Skeletal muscle cell (primary cell): ENCODE results near the gene EHBP1.

Experiments
- DNase-seq: peaks from one replicate; pipeline ENCODE4 v3.0.0-alpha.2; 2010; ENCODE audit warnings: low read depth
- H3K4me3 ChIP-seq: 2 replicates; pipeline ENCODE4 v1.5.1; 2011; ENCODE audit warnings: low read depth, mild to moderate bottlenecking, control low read depth, low read length, moderate library complexity

EHBP1 gene

GRCh38 chr2:62920070-62920469 is 214.6 kb downstream of the EHBP1 start:
- no peak for DNase-seq

GRCh38 chr2:62923242-62923641 is 217.7 kb downstream of the EHBP1 start:
- no peak overlapping the region for H3K4me3 ChIP-seq
- no peak for DNase-seq

More at GRCh38 chr2:62920070-62920469, 214.6 kb downstream of the EHBP1 start:
- no peak overlapping the region for H3K4me3 ChIP-seq

DNA sequence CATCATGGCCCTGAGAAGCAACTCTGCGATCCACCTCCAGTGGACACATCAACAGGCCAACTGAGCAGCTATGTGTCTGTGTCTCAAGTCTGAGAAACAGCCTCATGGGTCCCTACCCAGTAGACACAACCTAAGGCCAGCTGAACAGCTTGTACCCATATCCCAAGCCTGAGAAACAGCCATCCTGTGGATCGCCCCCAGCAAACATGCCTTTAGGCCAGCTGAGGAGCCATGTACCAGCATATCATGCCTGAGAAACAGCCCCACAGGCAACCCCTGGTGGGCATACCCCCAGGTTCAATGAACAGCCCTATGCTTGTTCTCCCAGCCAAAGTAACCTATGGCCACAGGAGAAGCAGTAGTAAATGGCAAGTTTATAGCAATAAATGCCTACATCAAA is 218.4 kb downstream of the EHBP1 start:
- no peak for DNase-seq
- no peak overlapping the region for H3K4me3 ChIP-seq

DNA sequence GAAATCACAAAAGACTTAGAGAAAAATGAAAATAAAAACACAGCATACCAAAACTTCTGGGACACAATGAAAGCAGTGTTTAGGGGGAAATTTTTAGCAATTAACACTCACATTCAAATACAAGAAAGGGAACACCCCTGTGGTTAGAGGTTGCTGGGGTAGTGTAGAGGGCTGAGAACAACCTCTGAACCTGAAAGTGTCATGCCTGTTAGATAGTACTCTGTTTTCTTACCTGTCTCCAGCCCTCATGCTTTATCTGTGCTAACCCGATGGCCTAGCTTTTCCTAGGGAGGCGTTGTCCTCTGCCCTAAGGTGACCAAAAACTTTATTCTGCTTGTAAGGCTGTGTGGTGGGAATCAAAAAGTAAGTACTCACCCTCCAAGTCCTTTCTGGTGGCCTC is 222.5 kb downstream of the EHBP1 start:
- no peak for DNase-seq
- H3K4me3 ChIP-seq: no peak overlapping the region

GRCh38 chr2:62931536-62931935 is 226.0 kb downstream of the EHBP1 start:
- no peak for DNase-seq
- H3K4me3 ChIP-seq: no peak overlapping the region

GRCh38 chr2:62933398-62933917 is 227.9 kb downstream of the EHBP1 start:
- no peak overlapping the region for H3K4me3 ChIP-seq
- no peak for DNase-seq

GRCh38 chr2:62934517-62934916 is 229.0 kb downstream of the EHBP1 start:
- no peak overlapping the region for H3K4me3 ChIP-seq
- peak; percentile 68 for DNase-seq

- no peak for DNase-seq
- no peak overlapping the region for H3K4me3 ChIP-seq
These were observed 232.6 kb downstream of the EHBP1 start for GRCh38 chr2:62938126-62938525.

DNA sequence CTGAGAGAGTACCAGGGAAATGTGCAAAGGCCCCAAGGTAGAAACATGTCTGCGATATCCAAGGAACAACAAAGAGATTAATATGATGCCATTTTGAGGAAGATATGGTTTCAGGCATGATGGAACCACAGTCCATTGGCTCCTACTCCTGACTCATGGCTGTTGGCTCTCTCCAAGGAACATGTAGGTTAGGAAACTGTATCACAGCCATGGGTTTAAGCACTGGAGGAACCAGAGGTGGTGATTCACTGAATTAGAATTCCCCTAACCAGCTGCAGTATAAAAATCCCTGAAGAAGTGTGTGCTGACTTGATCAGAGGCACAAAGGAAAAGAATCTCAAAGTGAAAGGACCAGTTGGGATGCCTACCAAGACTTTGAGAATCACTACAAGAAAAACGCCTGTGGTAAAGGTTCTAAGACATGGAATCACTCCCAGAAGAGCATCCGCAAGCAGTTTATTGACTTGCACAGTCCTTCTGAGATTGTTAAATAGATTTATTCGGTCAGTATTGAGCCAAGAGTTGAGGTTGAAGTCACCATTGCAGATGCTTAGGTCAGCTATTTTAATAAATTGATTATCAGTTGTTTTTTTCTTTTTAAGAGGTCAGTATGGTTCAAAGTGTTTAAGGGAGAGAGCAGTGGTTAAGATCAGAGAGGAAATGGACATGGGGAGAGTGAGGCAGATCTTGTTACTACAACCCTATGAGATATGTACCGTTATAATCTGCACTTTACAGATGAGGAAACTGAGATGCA is 234.4 kb downstream of the EHBP1 start:
- no peak overlapping the region for H3K4me3 ChIP-seq
- DNase-seq: peak; percentile 53

- DNase-seq: no peak
- H3K4me3 ChIP-seq: no peak overlapping the region
These were observed 235.2 kb downstream of the EHBP1 start for GRCh38 chr2:62940697-62941096.

DNA sequence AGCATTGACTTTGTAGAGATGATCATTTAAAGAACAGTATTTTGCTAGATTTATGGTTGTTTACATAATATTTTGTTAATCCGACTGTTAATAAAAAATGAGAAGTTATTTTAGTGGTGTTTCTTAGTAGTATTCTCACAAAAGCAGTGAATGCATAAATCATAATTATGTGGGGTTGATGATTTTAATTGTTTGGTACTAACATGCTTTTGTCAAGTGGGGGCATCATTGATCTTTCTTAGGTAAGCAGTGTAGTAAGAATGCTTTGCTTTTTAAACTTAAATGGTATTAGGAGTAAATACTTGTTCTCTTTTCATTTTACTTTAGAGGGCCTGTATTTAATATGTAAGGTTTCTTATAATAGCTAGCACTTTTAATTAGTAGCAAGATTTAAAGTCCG is 235.9 kb downstream of the EHBP1 start:
- H3K4me3 ChIP-seq: no peak overlapping the region
- DNase-seq: no peak

- no peak overlapping the region for H3K4me3 ChIP-seq
- no peak for DNase-seq
These were observed 238.8 kb downstream of the EHBP1 start for GRCh38 chr2:62944362-62944761.

DNA sequence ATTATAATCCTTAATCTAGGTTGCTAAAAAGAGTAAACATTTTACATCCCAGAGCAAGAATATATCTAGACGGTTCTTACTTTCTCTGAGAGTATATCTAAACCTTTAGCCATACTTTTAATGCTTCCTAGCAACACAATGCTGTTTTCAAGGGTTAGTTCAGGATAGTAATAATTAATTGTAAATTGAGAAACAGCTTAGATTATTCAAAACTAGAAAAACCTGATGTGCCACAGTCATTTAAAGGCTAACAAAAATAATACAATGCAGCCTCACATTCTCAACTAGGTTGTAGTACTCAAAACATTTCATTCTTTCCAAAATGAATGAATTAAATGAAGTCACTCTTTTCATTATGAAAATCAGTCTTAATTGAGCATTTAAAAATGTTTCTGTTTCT is 241.9 kb downstream of the EHBP1 start:
- no peak for DNase-seq
- H3K4me3 ChIP-seq: no peak overlapping the region

GRCh38 chr2:62956651-62957050 is 251.1 kb downstream of the EHBP1 start:
- no peak for DNase-seq
- no peak overlapping the region for H3K4me3 ChIP-seq

DNA sequence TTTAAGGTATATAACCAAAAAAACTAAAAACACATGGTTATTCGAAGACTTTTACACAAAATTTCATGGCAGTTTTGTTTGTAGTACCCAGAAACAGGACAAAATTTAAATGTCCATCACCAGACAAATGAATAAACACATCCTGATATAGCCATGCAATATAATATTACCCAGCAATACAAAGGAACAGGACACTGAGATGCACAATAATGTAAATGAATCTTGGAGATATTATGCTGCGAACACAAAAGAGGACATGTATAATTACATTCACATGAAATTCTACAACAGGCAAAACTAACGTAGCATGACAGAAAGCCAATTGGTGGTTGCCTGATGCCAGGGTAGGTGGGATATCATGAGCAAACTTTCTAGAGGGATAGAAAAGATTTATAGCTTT is 252.7 kb downstream of the EHBP1 start:
- no peak for DNase-seq
- H3K4me3 ChIP-seq: no peak overlapping the region

DNA sequence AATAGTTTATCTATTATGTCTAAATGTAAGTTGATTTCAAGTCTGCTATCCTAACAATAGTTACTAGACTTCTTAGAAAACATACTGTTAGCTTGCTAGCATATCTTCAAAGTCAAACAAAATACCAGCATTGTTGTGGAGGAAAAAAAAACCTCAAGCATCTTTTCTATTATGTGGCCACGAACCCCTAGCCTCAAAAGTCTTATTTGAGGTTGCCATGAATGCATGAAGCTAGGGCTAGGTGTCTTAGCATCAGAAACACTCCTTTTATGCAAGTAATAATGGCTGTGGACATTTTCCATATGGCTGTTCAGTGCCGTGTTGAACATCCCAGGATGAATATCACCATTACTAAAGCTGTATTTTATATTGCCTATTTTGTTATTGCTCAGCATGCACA is 258.5 kb downstream of the EHBP1 start:
- DNase-seq: no peak
- H3K4me3 ChIP-seq: no peak overlapping the region

DNA sequence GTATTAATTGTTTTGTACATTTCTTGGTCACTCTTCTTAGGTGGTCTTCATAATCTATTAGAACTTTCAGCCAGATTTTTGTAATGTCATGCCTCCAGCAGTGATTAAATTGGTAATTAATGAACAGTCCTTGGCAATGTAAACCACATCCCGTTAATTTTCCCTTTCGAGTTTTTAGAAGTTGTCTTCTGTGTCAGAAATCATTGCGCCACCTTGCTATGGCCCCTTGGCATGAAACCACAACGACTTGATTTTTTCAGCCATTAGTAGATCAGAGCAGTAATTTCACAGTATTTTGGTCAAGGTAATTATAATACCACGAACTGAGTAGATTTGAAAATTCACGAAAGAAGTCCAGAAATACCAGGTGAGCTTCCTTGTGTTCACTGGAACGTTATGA is 259.2 kb downstream of the EHBP1 start:
- DNase-seq: no peak
- H3K4me3 ChIP-seq: no peak overlapping the region

GRCh38 chr2:62966991-62967390 is 261.5 kb downstream of the EHBP1 start:
- no peak overlapping the region for H3K4me3 ChIP-seq
- no peak for DNase-seq

DNA sequence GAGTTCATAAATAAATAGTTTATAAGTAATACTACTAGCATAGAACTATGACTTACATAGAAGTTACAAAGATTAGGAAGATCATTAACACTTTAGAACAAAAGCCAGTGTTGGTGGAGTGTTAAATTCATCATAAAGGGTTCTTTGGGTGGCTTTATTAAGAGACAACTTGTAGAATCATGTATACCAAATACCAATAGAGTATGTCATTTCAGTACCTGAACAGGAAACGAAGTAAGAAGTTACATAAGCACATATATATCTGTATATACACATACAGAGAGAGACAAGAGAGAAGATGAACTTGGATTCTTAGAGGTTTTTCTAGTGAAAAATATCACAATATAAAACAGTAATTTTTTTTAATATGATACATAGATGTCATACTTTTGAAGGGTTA is 262.7 kb downstream of the EHBP1 start:
- H3K4me3 ChIP-seq: no peak overlapping the region
- no peak for DNase-seq

DNA sequence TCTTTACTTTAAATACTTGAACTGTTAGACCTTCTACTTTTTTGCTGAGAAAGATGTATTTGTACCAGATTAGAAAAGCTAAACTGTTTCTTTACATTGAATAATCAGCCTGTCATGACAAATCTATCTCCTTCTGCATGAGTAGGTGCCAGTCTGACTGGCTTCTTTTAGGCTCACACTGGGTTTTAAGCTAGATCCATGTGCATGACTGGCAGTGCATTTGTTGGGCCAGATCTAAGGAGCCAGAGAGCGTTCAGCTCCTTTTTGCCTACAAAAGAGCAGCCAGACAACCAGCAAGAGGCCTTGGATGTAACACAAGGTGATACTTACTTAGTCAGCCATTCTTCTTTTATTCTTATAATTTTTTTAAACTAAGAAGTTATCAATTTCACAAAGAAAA is 263.2 kb downstream of the EHBP1 start:
- no peak for DNase-seq
- no peak overlapping the region for H3K4me3 ChIP-seq

DNA sequence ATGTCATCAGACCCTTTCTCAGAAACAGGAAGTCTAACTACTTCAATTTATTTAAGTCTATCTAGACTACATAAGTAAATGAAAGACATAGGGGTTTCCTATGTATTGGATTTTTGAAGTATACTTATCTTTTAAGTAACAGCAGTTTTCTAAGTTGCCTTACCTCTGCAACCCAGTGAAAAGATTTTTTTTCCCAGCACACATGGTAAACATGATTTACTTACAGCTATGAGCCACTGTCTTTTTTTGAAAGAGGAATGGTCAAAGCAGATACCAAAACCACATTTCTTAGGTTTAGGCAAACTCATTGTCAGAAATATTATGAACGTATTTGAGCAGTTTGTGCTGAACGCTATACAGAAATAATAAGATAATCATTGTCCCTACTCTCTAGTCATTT is 266.4 kb downstream of the EHBP1 start:
- H3K4me3 ChIP-seq: no peak overlapping the region
- no peak for DNase-seq

GRCh38 chr2:62972601-62973000 is 267.1 kb downstream of the EHBP1 start:
- no peak for DNase-seq
- no peak overlapping the region for H3K4me3 ChIP-seq
